K562 (cell line): Measurements from ENCODE around the gene MIEN1. TPM values are rescaled to one million over a fixed set of nuclear protein-coding genes. Genes with fewer than 3 reads are reported as not detected.

ENCODE experiments used
- ATAC-seq: fragments of 200-7000 bp; cut with Tn5 transposase; 3 replicates; pipeline ENCODE4 v1.9.1; 2020; ENCODE audit warnings: moderate library complexity
- BruUV-seq: library from RNA; stranded (reverse); fragments of 400-500 nt; replicated peaks from 2 replicates; lab custom pipeline; 2021; lab: Mats Ljungman, UMichigan
- CTCF ChIA-PET: fragments of 300-600 bp; formaldehyde crosslinking; extraction: SDS; loops from one replicate; lab custom pipeline; 2021; ENCODE audit warnings: low intra/inter-chr PET ratio; lab: Yijun Ruan, JAX
- POLR2A ChIA-PET: fragments of 300-600, 350-650 bp; sonication (Branson Sonifier 250); formaldehyde crosslinking; extraction: SDS; loops from one replicate; lab custom pipeline; 2021; ENCODE audit warnings: antibody characterized with exemption, inconsistent platforms; lab: Yijun Ruan, JAX
- DNase-seq, 4 experiments: peaks; one replicate each; pipeline versions ENCODE4 v3.0.0 to v3.0.0-alpha.2; 2011 to 2018; ENCODE audit warnings: low spot score in 3 of 4, mixed read lengths in 3 of 4; ENCODE audit errors: extremely low read depth in 1 of 4
- FAIRE-seq: peaks from 2 replicates; lab custom pipeline; 2011; peaks lifted over from hg19 to GRCh38; lab: Jason Lieb, UNC
- H2AFZ ChIP-seq: 2 replicates; pipeline ENCODE4 v1.6.0; 2011; ENCODE audit warnings: low read depth, low read length, control low read depth, inconsistent platforms
- H3K27ac ChIP-seq: fragments of 200-600 bp; 3 replicates; pipeline ENCODE4 v1.8.0; 2011; ENCODE audit warnings: low read depth, mild to moderate bottlenecking, control low read depth, inconsistent platforms, low read length, moderate library complexity, mixed read lengths; ENCODE audit errors: extremely low read depth
- H3K27me3 ChIP-seq, 2 experiments: fragments of 300-600 bp in 1 of 2; 2 replicates in 1 of 2; 3 replicates in 1 of 2; pipeline versions ENCODE4 v1.6.0 to v1.8.0; 2011; ENCODE audit warnings: inconsistent platforms in 2 of 2, low read length in 2 of 2, mild to moderate bottlenecking in 1 of 2, mixed read lengths in 1 of 2, moderate library complexity in 1 of 2; ENCODE audit not compliant: control insufficient read depth in 2 of 2, insufficient read depth in 2 of 2
- H3K36me3 ChIP-seq: fragments of 300-600 bp; 3 replicates; pipeline ENCODE4 v1.8.0; 2011; ENCODE audit warnings: mild to moderate bottlenecking, low read length, inconsistent platforms; ENCODE audit not compliant: control insufficient read depth, insufficient read depth
- H3K4me1 ChIP-seq, 2 experiments: fragments of 200-600 bp in 1 of 2; replicated peaks in 1 of 2; 2 replicates in 1 of 2; 3 replicates in 1 of 2; pipeline versions ENCODE4 v1.5.1 to v1.8.0; 2011; ENCODE audit warnings: inconsistent platforms in 2 of 2, low read length in 2 of 2, mild to moderate bottlenecking in 1 of 2, mixed read lengths in 1 of 2, moderate library complexity in 1 of 2; ENCODE audit not compliant: control insufficient read depth in 2 of 2, insufficient read depth in 2 of 2
- H3K4me2 ChIP-seq: 2 replicates; pipeline ENCODE4 v1.6.1; 2011; ENCODE audit warnings: low read length, control low read depth, inconsistent platforms, mixed read lengths; ENCODE audit not compliant: insufficient read depth
- H3K4me3 ChIP-seq: fragments of 200-600 bp; sonication (generic), shearing (Covaris generic); 2 replicates; pipeline ENCODE4 v1.5.1; 2016; ENCODE audit warnings: control low read depth, inconsistent platforms
- H3K79me2 ChIP-seq: fragments of 200-600 bp; 3 replicates; pipeline ENCODE4 v1.8.0; 2011; ENCODE audit warnings: low read length, inconsistent platforms; ENCODE audit not compliant: control insufficient read depth, insufficient read depth
- H3K9ac ChIP-seq, 2 experiments: 2 replicates each; pipeline versions ENCODE4 v1.6.0 to v1.6.1; 2011; ENCODE audit warnings: low read depth in 2 of 2, low read length in 2 of 2, control low read depth in 1 of 2, inconsistent platforms in 1 of 2, mild to moderate bottlenecking in 1 of 2, mixed read lengths in 1 of 2; ENCODE audit not compliant: insufficient read depth in 1 of 2
- H3K9me1 ChIP-seq: one replicate; pipeline ENCODE4 v1.6.0; 2011; ENCODE audit warnings: inconsistent platforms, mild to moderate bottlenecking, low read length, moderate library complexity; ENCODE audit not compliant: control insufficient read depth, insufficient read depth
- H3K9me3 ChIP-seq: replicated peaks from 2 replicates; pipeline ENCODE4 v1.5.1; 2011; ENCODE audit warnings: low read depth, low read length, inconsistent platforms; ENCODE audit not compliant: control insufficient read depth, insufficient read depth
- H4K20me1 ChIP-seq: replicated peaks from 2 replicates; pipeline ENCODE4 v1.6.1; 2011; ENCODE audit warnings: low read length, inconsistent platforms, mixed read lengths; ENCODE audit not compliant: control insufficient read depth, insufficient read depth
- HLTF ChIP-seq: fragments of 450-650 bp; IDR thresholded peaks from 2 replicates; pipeline ENCODE4 v1.6.1; 2016
- HOMEZ ChIP-seq: fragments of 250-450 bp; sonication (Bioruptor Pico); IDR thresholded peaks from 2 replicates; pipeline ENCODE4 v1.4.0; 2020; ENCODE audit warnings: mild to moderate bottlenecking, moderate library complexity
- MXI1 ChIP-seq: IDR thresholded peaks from 2 replicates; pipeline ENCODE4 v1.6.1; 2011; ENCODE audit warnings: low read depth, mild to moderate bottlenecking, improper control_type of control experiment, low read length
- MYBL2 ChIP-seq, 2 experiments: fragments of 450-650 bp in 1 of 2; sonication (generic) in 1 of 2; formaldehyde crosslinking in 1 of 2; IDR thresholded peaks; 2 replicates each; pipeline versions ENCODE4 v1.6.1 to v1.8.1; 2017 to 2022; ENCODE audit warnings: borderline replicate concordance in 1 of 2, inconsistent platforms in 1 of 2, low read depth in 1 of 2, mild to moderate bottlenecking in 1 of 2, missing genetic modification reagents in 1 of 2, moderate library complexity in 1 of 2
- RAD51 ChIP-seq: fragments of 450-650 bp; IDR thresholded peaks from 2 replicates; pipeline ENCODE4 v1.7.1; 2016; ENCODE audit warnings: low read depth, mild to moderate bottlenecking, borderline replicate concordance
- ZNF79 ChIP-seq: fragments of 250-450 bp; sonication (Bioruptor Pico); IDR thresholded peaks from 2 replicates; pipeline ENCODE4 v1.4.0; 2020; ENCODE audit warnings: low read depth, mild to moderate bottlenecking, moderate library complexity
- WGBS: fragments of 100-300 bp; shearing (Covaris generic); methylation state at CpG from one replicate; pipeline ENCODE4 v1.1.6; 2016; ENCODE audit warnings: low coverage, mixed read lengths; ENCODE audit not compliant: insufficient coverage; ENCODE audit errors: missing lambda C conversion rate; 5-methylcytosine and 5-hydroxymethylcytosine counted together
- in situ Hi-C: fragments of 300-500 bp; cut with MboI; formaldehyde crosslinking; loops from 4 replicates; pipeline ENCODE4 v1.15.0; 2018; ENCODE audit warnings: inconsistent platforms, mixed read lengths
- intact Hi-C: fragments of 100-400 bp; cut with micrococcal nuclease; formaldehyde crosslinking; loops from 2 replicates; pipeline ENCODE4 v1.14.2; 2022
- polyA plus RNA-seq, 8 experiments: library from polyadenylated mRNA; depleted of rRNA in 4 of 8; stranded (reverse) in 5 of 8; unstranded in 3 of 8; fragments of >200 nt; fragmentation: Nextera tagmentation in 2 of 8; fragmentation: Illumina TruSeq in 1 of 8; extraction: Ambion mirVana in 2 of 8; extraction: Trizol in 1 of 8; gene quantifications; 2 replicates each; pipeline versions ENCODE4 v1.2.1 to v1.2.3, GENCODE V29; 2011 to 2014; ENCODE audit warnings: inconsistent platforms in 1 of 8, missing spikeins in 1 of 8
- total RNA-seq, 7 experiments: library from RNA; depleted of rRNA in 6 of 7; stranded (reverse); fragments of >200 nt in 6 of 7; fragmentation: Illumina TruSeq in 2 of 7; extraction: Trizol in 2 of 7; gene quantifications; 2 replicates each; pipeline versions ENCODE4 v1.2.1 to v1.2.3, GENCODE V29; 2011 to 2021; ENCODE audit warnings: low replicate concordance in 1 of 7
- TF ChIP-seq, protein P1 (sequence below): conservative IDR thresholded peaks from 2 replicates; pipeline ENCODE4 v1.6.1; 2011; ENCODE audit warnings: low read depth, mild to moderate bottlenecking, low read length; ENCODE audit not compliant: control insufficient read depth
- TF ChIP-seq, protein P2 (sequence below), 2 experiments: fragments of 450-650 bp in 1 of 2; sonication (generic) in 1 of 2; formaldehyde crosslinking; conservative IDR thresholded peaks; 2 replicates each; pipeline versions ENCODE4 v1.4.0 to v1.8.1; 2020 to 2022; ENCODE audit warnings: mild to moderate bottlenecking in 1 of 2, missing genetic modification reagents in 1 of 2

MIEN1 gene
- total and polyA plus RNA-seq, 9 of the 15 experiments (the other 6 are each of a cell fraction or from before 2014, with no cell fraction given), result 61.3 to 142 (median 78.9) TPM

DNA sequence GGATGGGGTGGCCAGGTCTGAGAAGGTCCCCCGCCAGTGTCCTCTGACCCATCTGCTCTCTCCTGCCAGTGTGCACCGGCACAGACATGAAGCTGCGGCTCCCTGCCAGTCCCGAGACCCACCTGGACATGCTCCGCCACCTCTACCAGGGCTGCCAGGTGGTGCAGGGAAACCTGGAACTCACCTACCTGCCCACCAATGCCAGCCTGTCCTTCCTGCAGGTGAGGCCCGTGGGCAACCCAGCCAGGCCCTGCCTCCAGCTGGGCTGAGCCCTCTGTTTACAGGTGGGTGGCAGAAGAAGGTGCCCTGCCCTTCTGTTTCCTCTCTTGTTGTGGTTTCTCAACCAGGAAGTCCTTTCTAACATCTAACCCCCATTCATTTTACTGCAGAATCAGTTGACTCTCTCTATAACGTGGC is 23.4 kb downstream of the MIEN1 start:
- no peaks in the 10 kb centered on the region; the same call in 1 of the 2 replicates for H4K20me1 ChIP-seq
- no peaks in the 10 kb centered on the region for H3K9me3 ChIP-seq
- no TSS peak for BruUV-seq
- H3K9me1 ChIP-seq, result no peaks in the 10 kb centered on the region
- POLR2A ChIA-PET, result interaction anchor here (0.7 kb wide), 1 partner anchor 23 kb away, joined by 5 read pairs; the partner anchor contains the start of gene MIEN1
- TF ChIP-seq MXI1 (no peak), HLTF (no peak), HOMEZ (no peak), ZNF79 (CRISPR knock-in tag) (no peak), RAD51 (no peak), MYBL2 (IDR thresholded peaks at IDR 0.05; ENCODE audit: low read depth) (no peak), MYBL2 (CRISPR knock-in tag; IDR thresholded peaks at IDR 0.05; ENCODE audit: borderline replicate concordance) (no peak)
- TF ChIP-seq, protein P1, sequence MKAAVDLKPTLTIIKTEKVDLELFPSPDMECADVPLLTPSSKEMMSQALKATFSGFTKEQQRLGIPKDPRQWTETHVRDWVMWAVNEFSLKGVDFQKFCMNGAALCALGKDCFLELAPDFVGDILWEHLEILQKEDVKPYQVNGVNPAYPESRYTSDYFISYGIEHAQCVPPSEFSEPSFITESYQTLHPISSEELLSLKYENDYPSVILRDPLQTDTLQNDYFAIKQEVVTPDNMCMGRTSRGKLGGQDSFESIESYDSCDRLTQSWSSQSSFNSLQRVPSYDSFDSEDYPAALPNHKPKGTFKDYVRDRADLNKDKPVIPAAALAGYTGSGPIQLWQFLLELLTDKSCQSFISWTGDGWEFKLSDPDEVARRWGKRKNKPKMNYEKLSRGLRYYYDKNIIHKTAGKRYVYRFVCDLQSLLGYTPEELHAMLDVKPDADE, result no peak
- TF ChIP-seq, protein P2, sequence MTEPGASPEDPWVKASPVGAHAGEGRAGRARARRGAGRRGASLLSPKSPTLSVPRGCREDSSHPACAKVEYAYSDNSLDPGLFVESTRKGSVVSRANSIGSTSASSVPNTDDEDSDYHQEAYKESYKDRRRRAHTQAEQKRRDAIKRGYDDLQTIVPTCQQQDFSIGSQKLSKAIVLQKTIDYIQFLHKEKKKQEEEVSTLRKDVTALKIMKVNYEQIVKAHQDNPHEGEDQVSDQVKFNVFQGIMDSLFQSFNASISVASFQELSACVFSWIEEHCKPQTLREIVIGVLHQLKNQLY (CRISPR knock-in tag; conservative IDR thresholded peaks at IDR 0.05), result no peak
- TF ChIP-seq, all 486 proteins: peak for 0
- H3K79me2 ChIP-seq, result no peaks in the 10 kb centered on the region
- CTCF ChIA-PET, result no interaction called here
- H3K9ac ChIP-seq, result no peak overlapping the region
- H3K4me1 ChIP-seq, result peaks cover 0 to 25% of the 10 kb centered on the region in 2 experiments; a peak in 3 of 5 replicates
- H3K27ac ChIP-seq, result no peak overlapping the region
- DNase-seq, result no peak
- no peak overlapping the region for H2AFZ ChIP-seq
- no peak overlapping the region for H3K4me3 ChIP-seq
- 52% methylated on average over 7 of the region's 7 CpGs for WGBS
- no peak for ATAC-seq
- no peak overlapping the region for H3K4me2 ChIP-seq
- intact Hi-C loops (no loop called here), in situ Hi-C loops (no loop called here)
- H3K27me3 ChIP-seq, result 0 out of 5 replicates have a peak, but pooled peaks cover 0 to 5% of the 10 kb centered on the region in 2 experiments
- no peaks in the 10 kb centered on the region for H3K36me3 ChIP-seq
- FAIRE-seq, result no peak
